ELF-1 (cell line): ENCODE measurements around the gene PCGF1.

ENCODE experiments used
- DNase-seq: peaks from one replicate; pipeline ENCODE4 v3.0.0-alpha.2; 2016; ENCODE audit warnings: low read depth, low spot score

PCGF1 gene

DNA sequence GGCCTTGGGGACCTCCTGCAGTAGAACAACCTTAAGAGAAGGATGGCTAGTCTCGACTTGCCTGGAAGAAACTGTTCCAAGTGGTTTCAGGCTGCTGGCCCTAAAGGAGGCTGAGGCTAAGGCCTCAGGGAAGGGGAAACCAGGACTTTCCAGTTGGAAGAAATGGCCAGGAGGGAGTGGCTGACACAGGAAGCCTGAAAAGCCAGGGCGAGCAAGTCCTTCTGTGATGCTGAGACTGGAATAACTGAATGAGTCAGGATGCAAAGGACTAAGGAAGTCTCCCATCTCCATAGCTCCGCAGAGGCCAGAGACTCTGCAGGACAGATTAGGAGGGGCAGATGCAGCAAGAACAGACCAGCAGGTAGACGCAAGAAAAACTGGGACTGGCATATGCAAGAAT lies 29.6 kb upstream of the PCGF1 start:
- no peak for DNase-seq

GRCh38 chr2:74536166-74536950 lies 28.9 kb upstream of the PCGF1 start:
- no peak for DNase-seq

DNA sequence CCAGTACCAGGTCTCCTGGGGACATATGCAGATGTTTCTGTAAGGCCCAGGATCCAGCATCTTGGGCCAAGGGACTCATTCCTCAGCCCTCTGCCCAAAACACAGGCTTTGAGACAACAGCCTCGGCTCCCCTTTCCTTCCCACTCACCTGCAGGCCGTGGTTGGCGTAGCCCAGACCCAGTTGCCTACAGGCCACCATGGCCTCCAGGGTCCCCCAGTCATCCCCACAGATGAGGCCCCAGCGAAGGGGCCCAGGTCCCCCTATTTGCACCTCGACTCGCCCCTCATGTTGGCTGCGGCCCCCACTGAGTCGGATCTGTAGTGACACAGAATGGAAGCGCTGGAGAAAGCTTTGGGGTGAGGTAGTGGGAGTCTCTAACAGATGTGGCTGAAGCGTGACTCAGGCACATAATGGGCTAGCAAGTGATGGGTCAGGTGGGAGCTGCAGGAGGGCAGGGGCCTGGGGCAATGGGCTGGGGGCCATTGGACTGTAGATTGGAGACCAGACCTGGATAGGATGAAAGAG lies 28.0 kb upstream of the PCGF1 start:
- DNase-seq = no peak

GRCh38 chr2:74534411-74534810 lies 26.9 kb upstream of the PCGF1 start:
- no peak for DNase-seq

DNA sequence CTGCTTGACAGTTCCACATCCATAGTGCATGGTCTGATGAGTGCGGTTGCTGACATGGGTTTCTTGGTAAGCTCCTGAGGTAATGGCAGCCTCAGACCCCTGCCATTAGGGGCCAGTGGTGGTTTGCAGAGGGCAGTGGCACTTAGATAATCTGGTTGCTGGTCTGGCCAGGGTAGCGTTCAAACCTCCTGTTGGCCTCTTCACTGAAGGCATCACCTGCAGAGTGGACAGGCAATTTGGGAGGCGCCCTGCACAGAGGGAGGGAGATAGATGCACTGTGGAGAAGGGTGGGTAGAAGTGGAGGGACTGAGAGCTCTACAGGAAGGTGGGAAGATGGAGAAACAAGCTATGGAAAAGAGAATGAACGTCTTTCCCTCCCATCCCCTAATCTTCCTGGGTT lies 26.0 kb upstream of the PCGF1 start:
- no peak for DNase-seq

GRCh38 chr2:74532222-74532621 lies 24.7 kb upstream of the PCGF1 start:
- no peak for DNase-seq

DNA sequence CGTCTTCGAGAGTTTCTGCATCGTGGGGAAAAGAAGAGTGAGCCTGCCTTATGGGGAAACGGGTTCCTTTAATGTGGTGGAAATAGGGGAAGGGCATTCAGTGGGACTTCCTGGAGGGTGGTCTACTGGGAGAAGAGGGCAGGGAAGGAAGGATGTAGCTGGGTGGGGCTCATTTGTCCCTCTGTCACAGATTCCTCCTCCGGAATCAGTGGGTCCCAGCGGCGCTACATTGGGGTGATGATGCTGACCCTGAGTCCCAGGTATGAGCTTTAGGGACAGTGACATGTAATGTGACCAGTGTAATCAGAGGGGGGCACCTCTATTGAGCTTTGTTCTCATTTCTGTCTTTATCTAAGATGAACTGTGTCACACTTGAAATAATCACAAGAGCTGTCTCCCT lies 24.2 kb upstream of the PCGF1 start:
- DNase-seq = no peak

GRCh38 chr2:74530239-74531187 lies 23.0 kb upstream of the PCGF1 start:
- peak; percentile 49 for DNase-seq

DNA sequence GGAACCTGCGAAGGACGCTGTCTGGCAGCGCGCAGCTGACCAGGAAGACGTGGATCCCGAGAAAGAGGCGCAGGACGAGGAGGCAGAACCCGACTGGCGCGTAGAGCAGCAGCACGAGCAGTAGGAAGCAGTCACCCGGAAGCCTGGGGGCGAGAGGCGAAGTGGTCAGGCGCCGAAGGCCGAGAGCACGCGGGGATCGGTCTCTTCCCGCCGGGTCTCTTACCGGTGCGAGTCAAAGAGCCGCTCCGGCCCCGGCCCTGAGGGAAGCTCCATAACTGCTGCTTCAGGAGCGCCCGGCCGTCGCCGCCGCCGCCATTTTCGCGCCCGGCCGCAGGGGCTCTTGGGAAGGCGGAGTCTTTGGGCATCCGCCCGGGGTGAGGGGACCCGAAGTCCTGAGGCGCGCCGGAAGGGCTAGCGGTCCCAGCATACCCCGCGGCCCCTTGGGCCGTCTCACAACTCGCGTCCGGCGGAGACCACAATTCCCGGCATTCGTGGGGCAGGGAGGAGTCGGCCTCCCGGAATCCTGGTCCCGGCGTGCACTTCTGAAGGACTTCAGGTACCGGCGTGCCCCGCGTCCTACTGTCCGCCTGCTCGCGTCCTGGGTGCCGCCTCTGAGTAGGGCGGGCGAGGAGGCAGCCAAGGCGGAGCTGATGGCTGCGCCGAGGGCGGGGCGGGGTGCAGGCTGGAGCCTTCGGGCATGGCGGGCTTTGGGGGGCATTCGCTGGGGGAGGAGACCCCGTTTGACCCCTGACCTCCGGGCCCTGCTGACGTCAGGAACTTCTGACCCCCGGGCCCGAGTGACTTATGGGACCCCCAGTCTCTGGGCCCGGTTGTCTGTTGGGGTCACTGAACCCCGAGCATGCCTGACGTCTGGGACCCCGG lies 22.1 kb upstream of the PCGF1 start, which contains the start of the genes AUP1 and HTRA2:
Gene AUP1 (minus strand): TSS at position 350 of the 882 bp plus-strand sequence. CDS start 77 bp downstream, at position 273.
Gene HTRA2 (plus strand): TSS at position 577 of the 882 bp plus-strand sequence. CDS start 74 bp downstream, at position 651.
- DNase-seq = peak; percentile 98

GRCh38 chr2:74528600-74529356 lies 21.3 kb upstream of the PCGF1 start:
- DNase-seq = no peak

DNA sequence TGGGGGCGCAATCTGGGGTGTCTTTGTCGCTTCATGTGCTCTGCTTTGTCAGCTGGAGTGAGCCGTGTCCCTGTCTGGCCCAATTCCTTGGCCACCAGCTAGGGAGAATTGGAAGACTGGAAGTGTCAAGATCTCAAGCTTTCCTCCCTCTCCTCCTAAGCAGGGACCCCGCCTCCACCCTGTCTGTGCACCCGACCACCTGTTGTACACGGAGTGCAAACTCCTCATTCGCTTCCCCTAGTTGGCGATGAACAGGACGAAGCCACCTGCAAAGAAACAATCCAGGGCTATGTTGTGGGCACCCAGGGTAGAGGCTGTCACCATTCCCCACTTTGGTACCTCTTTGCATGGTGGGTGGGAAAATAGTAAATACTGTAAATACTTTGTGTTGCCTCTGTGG lies 20.2 kb upstream of the PCGF1 start:
- no peak for DNase-seq

DNA sequence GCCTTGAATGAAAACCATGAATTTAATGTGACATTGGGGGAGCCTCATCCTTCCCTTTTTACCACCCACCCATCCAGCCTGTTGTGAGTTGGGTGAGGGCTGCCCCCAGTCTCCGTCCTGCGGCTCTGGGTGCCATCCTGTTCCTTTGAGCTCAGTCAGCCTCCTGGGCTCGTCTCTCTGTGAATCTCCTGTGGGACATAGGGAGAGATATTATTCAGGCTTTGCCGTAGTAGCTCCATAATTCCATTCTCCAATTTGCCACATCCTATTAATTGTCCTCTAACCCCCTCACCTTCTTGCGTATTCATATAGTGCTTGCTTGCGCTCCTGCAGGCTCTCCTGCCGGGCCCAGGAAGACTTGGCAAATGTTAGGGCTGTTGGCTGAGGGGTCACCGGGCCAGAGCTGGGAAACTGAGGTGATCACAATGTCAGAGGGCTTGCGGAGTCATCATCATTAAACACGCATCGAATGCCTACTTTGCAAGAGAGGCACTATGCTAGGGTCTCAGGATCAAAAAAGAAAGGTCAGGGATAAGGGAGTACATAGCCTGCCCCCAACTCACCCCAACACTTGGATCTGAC lies 19.2 kb upstream of the PCGF1 start:
- no peak for DNase-seq

DNA sequence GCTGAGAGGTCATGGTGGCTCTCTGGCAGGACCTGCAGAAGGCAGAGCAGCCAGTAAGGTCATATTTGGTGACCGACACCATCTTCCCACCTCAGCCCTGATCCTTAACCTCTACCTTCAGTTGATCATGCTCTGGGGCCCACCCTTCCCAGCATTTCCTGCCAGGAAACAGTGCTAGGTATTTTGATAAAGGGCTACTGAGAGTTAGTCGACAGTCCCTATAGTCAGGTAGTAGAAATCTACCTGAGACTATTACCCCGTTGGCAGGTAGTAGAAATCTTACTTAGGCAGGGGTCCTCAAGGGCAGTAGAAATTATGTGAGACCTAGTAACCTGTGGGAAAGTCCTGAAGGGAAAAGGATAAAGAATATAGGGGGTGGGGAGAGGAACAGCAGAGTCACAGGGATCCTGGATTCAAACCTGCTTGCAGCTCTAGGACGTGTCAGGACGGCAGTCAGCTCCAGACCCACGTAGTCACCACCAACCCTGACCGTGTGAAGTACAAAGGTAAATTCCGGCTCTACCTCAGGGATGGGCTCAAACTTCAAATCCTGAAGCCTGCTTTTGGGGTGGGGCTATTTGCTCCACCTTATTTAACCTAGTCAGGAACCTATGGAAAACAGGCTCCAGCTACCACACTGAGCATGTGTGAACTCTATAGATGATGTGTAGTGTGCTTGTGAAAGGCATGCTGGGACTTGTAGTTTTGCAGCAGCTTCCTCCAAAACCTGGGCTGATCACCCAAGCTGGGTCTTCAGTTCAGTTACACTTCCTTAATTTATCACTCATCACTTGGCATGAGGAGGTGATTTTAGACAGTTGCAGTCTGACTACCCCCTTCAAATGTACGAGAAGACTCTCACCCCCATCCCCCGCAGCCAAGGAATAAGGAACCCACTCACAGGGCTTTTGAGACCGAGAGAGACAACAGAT lies 18.5 kb upstream of the PCGF1 start, which contains the start of gene DQX1:
Gene DQX1 (minus strand): TSS at position 515 of the 932 bp plus-strand sequence. CDS start 502 bp downstream, at position 13.
- peak; percentile 40 for DNase-seq

DNA sequence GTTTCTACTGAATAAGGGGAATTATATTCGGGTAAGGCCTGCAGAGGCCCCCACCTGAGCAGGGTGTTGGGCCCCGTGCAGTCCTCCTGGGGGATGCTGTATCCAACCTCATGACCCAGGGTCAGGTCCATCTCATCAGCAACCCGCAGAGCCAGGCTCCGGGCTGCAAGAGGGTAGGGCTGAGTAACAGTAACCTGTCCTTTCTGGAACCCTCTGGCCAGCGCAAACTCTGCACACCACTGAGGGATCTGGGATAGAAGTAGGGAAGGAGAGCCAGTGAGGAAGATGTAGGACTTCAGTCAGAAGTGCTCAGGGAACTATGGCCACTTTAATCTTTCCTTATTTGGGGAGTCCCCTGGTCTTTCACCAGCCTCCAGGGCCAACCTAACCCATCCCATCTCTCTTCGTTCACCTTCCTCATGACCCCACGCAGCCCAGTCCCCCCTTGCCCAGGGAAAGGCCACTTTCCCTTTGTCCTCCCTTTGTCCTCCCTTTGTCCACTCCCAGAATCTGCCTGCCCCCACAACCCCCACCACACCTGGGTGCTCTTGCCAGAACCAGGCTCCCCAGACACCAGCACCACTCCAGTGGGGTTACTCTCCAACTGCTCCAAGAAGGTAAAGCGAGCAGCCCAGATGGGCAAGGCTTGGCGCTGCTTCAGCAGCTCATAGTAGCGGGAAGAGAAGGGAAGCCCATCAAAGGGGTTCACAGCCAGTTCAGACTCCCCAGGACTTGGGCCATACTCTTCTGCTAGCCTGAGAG lies 17.6 kb upstream of the PCGF1 start:
- no peak for DNase-seq

DNA sequence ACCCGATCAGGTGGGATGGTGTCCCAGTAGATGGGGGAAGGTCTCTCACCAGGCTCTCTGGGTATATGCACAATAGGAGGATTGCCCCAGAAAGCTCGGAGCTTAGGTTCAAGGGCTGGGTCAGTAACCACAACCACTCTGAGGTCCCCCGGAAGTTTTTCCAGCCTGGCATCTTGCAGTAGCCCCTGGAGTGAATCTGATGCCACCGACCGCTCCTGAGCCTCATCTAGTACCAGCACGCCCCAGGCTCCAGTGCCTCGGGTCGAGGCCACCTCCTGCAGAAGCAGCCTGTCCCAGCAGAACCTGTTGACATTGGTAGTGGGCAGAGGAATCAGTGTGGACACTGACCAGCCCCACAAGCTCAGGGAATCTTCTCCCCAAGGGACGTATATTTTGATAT lies 16.5 kb upstream of the PCGF1 start:
- DNase-seq = no peak

DNA sequence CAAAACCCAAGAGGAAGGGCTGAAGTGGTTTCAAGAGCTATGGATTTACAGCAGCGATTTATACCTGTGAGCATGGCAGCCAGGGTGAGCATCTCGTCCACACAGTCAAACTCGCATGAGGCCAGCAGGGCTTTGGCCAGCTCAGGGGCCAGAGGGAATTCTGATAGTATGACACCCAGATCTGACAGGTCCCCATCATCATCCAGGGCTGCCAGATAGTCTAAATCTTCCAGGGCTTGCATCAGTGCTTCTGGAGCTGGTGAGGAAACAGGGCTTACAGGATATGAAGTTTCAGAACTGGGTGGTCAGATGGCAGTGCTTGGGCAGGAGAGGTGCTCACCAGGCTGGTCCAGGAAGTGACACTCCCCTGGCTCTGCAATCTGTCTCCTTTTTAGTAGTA lies 15.0 kb upstream of the PCGF1 start:
- no peak for DNase-seq

- no peak for DNase-seq
These were observed 9.2 kb upstream of the PCGF1 start for GRCh38 chr2:74516650-74517049.
